Subcutaneous adipose tissue (tissue), 4 donors: ENCODE results near the gene GID4. TPM values are rescaled to one million over a fixed set of nuclear protein-coding genes. Genes with fewer than 3 reads are reported as not detected.

Source experiments
- CTCF ChIP-seq: fragments of 450-650 bp; IDR thresholded peaks from one replicate; pipeline ENCODE4 v1.5.1; 2016; ENCODE audit warnings: low read depth, mild to moderate bottlenecking, control low read depth, antibody characterized with exemption, moderate library complexity
- total RNA-seq, 4 donors: library from RNA; depleted of rRNA; stranded (reverse); fragments of >200 nt; gene quantifications; one replicate each; pipeline ENCODE4 v1.1.0, GENCODE V29; 2016

The GID4 gene
- total RNA-seq, 4 donors from 2014 or later: 17.0 to 29.8 (median 19.2) TPM

GRCh38 chr17:18028114-18028951, 10.9 kb upstream of the GID4 start:
- TF ChIP-seq CTCF: no peak

- no peak for TF ChIP-seq CTCF
Measured at GRCh38 chr17:18028952-18029540, 10.2 kb upstream of the GID4 start.

- TF ChIP-seq CTCF: no peak
Measured at GRCh38 chr17:18031955-18032354, 7.3 kb upstream of the GID4 start.

- TF ChIP-seq CTCF: no peak
Measured at GRCh38 chr17:18033442-18034099, 5.6 kb upstream of the GID4 start.

GRCh38 chr17:18035704-18036103, 3.5 kb upstream of the GID4 start:
- no peak for TF ChIP-seq CTCF

GRCh38 chr17:18037486-18037885, 1.7 kb upstream of the GID4 start:
- TF ChIP-seq CTCF: no peak
